Activated CD8-positive, alpha-beta T cell treated with anti-CD3 and anti-CD28 coated beads for 36 hours (primary cell): ENCODE measurements around the gene HIPK3. TPM values are rescaled to one million over a fixed set of nuclear protein-coding genes. Genes with fewer than 3 reads are reported as not detected.

Experiments used
- ATAC-seq: fragments of 200-7000 bp; cut with Tn5 transposase; one replicate; pipeline ENCODE4 v1.10.0; 2021; ENCODE audit warnings: mild to moderate bottlenecking, moderate library complexity
- CTCF ChIA-PET: fragments of 350-600 bp; sonication (Branson Sonifier 250); formaldehyde crosslinking; loops from one replicate; lab custom pipeline; 2021; ENCODE audit warnings: antibody characterized with exemption; lab: Charles Lee
- POLR2A ChIA-PET: fragments of 350-600 bp; sonication (Branson Sonifier 250); formaldehyde crosslinking; loops from one replicate; lab custom pipeline; 2021; ENCODE audit warnings: antibody characterized with exemption; lab: Charles Lee
- DNase-seq: peaks from one replicate; pipeline ENCODE4 v3.0.0-alpha.2; 2020
- H3K27ac Mint-ChIP-seq: one replicate; pipeline ENCODE4 v1.8.0; 2021; ENCODE audit warnings: mild to moderate bottlenecking, mixed read lengths
- H3K27me3 Mint-ChIP-seq: one replicate; pipeline ENCODE4 v1.8.0; 2021; ENCODE audit warnings: mixed read lengths
- H3K36me3 Mint-ChIP-seq: one replicate; pipeline ENCODE4 v1.8.0; 2021; ENCODE audit warnings: low read depth, mixed read lengths
- H3K4me1 Mint-ChIP-seq: one replicate; pipeline ENCODE4 v1.8.0; 2021; ENCODE audit warnings: low read depth, mixed read lengths
- H3K4me3 Mint-ChIP-seq: one replicate; pipeline ENCODE4 v1.8.0; 2021; ENCODE audit warnings: mild to moderate bottlenecking, moderate library complexity, mixed read lengths
- H3K9me3 Mint-ChIP-seq: one replicate; pipeline ENCODE4 v1.8.0; 2021; ENCODE audit warnings: mixed read lengths
- CTCF ChIP-seq: fragments of 200-600 bp; IDR thresholded peaks from one replicate; pipeline ENCODE4 v1.8.0; 2022; ENCODE audit warnings: antibody characterized with exemption, mild to moderate bottlenecking
- intact Hi-C: fragments of 100-400 bp; cut with micrococcal nuclease; formaldehyde crosslinking; loops from one replicate; pipeline ENCODE4 v1.10.0; 2022
- total RNA-seq, 2 experiments: library from RNA; stranded (reverse); gene quantifications; one replicate each; pipeline ENCODE4 v1.2.3, GENCODE V29; 2021

HIPK3 gene
- total RNA-seq, 2 experiments from 2014 or later = 27.3 to 28.2 TPM

DNA sequence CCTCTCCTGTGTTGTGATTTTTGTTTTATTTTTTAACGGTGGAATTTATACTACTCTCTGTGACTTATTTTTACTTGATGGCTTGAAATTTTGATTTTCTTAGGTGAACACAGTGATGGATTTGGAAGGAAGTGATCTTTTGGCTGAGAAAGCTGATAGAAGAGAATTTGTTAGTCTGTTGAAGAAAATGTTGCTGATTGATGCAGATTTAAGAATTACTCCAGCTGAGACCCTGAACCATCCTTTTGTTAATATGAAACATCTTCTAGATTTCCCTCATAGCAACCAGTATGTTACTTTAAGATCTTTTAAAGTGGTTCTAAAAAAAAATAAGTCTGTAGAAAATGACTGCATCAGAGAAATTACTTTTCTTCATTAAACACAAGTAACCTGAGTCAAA lies 82.1 kb downstream of the HIPK3 start:
- ChIA-PET POLR2A (no interaction called here), CTCF (no interaction called here)
- Mint-ChIP-seq H3K9me3 (no peaks in the 10 kb centered on the region), H3K4me3 (no peak overlapping the region), H3K27ac (no peak overlapping the region), H3K4me1 (no peaks in the 10 kb centered on the region), H3K36me3 (peaks cover 11% of the 10 kb centered on the region), H3K27me3 (no peaks in the 10 kb centered on the region)
- DNase-seq (no peak), ATAC-seq (no peak)
- intact Hi-C loops = no loop called here
- no peak for TF ChIP-seq CTCF

- intact Hi-C loops = no loop called here
- no peak overlapping the region for H3K27ac Mint-ChIP-seq
- H3K36me3 Mint-ChIP-seq = peaks cover 18% of the 10 kb centered on the region
- no peak overlapping the region for H3K4me3 Mint-ChIP-seq
- no peaks in the 10 kb centered on the region for H3K9me3 Mint-ChIP-seq
- no peaks in the 10 kb centered on the region for H3K27me3 Mint-ChIP-seq
- TF ChIP-seq CTCF = no peak
- H3K4me1 Mint-ChIP-seq = no peaks in the 10 kb centered on the region
- POLR2A ChIA-PET = no interaction called here
- CTCF ChIA-PET = interaction anchor here (1.0 to 1.4 kb wide), 3 partner anchors 9 to 279 kb away, joined by 3 to 4 read pairs (median 3); no protein-coding TSS in a partner anchor
- DNase-seq (no peak), ATAC-seq (no peak)
These were observed 87.4 kb downstream of the HIPK3 start for GRCh38 chr11:33344611-33345010.

- no peak overlapping the region for H3K27ac Mint-ChIP-seq
- ChIA-PET CTCF (interaction anchor here (1.2 to 2.3 kb wide), 2 partner anchors 15 to 282 kb away, joined by 3 to 7 read pairs; no protein-coding TSS in a partner anchor), POLR2A (interaction anchor here (0.8 to 0.9 kb wide), 2 partner anchors 11 to 70 kb away, joined by 3 to 4 read pairs; no protein-coding TSS in a partner anchor)
- intact Hi-C loops = no loop called here
- no peak for TF ChIP-seq CTCF
- no peaks in the 10 kb centered on the region for H3K27me3 Mint-ChIP-seq
- no peak for ATAC-seq
- H3K4me3 Mint-ChIP-seq = no peak overlapping the region
- H3K9me3 Mint-ChIP-seq = no peaks in the 10 kb centered on the region
- no peaks in the 10 kb centered on the region for H3K4me1 Mint-ChIP-seq
- peaks cover 14% of the 10 kb centered on the region for H3K36me3 Mint-ChIP-seq
- peak; percentile 12 for DNase-seq
These were observed 90.4 kb downstream of the HIPK3 start for GRCh38 chr11:33347490-33348125.

DNA sequence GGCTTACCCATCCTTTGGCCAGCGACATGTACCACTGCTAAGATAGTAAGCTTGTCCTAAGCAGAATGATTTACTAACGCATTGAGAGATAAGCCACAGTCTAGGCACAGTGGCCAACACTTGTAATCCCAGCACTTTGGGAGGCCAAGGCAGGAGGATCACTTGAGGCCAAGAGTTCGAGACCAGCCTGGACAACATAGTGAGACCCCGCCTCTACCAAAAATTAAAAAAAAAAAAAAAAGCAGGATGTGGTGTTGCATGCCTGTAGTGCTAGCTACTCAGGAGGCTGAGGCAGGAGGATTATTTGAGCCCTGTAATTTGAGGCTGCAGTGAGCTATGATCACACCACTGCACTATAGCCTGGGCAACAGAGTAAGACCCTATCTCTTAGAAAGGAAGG lies 93.1 kb downstream of the HIPK3 start:
- Mint-ChIP-seq H3K27me3 (no peaks in the 10 kb centered on the region), H3K9me3 (no peaks in the 10 kb centered on the region), H3K4me1 (no peaks in the 10 kb centered on the region), H3K27ac (no peak overlapping the region), H3K4me3 (no peak overlapping the region), H3K36me3 (peaks cover 20% of the 10 kb centered on the region)
- TF ChIP-seq CTCF = no peak
- ATAC-seq = no peak
- ChIA-PET CTCF (interaction anchor here (0.7 kb wide), 1 partner anchor 377 kb away, joined by 3 read pairs; no protein-coding TSS in a partner anchor), POLR2A (no interaction called here)
- intact Hi-C loops = no loop called here
- DNase-seq = no peak

GRCh38 chr11:33358150-33358831 lies 101.1 kb downstream of the HIPK3 start:
- TF ChIP-seq CTCF = no peak
- H3K4me1 Mint-ChIP-seq = no peaks in the 10 kb centered on the region
- DNase-seq (no peak), ATAC-seq (no peak)
- ChIA-PET CTCF (no interaction called here), POLR2A (interaction anchor here (0.5 kb wide), 1 partner anchor 11 kb away, joined by 4 read pairs; no protein-coding TSS in a partner anchor)
- H3K36me3 Mint-ChIP-seq = peaks cover 1% of the 10 kb centered on the region
- H3K27me3 Mint-ChIP-seq = peaks cover 4% of the 10 kb centered on the region
- H3K9me3 Mint-ChIP-seq = no peaks in the 10 kb centered on the region
- intact Hi-C loops = no loop called here
- H3K27ac Mint-ChIP-seq = no peak overlapping the region
- H3K4me3 Mint-ChIP-seq = no peak overlapping the region
